IMR-90 (cell line): ENCODE measurements around the gene MEIS3. TPM values are rescaled to one million over a fixed set of nuclear protein-coding genes. Genes with fewer than 3 reads are reported as not detected.

Experiments
- ATAC-seq: fragments of 200-7000 bp; cut with Tn5 transposase; 2 replicates; pipeline ENCODE4 v1.9.1; 2020; ENCODE audit warnings: low read depth, mild to moderate bottlenecking, moderate library complexity
- BruUV-seq: library from RNA; stranded (reverse); fragments of 400-500 nt; replicated peaks from 2 replicates; lab custom pipeline; 2021; lab: Mats Ljungman, UMichigan
- CTCF ChIA-PET: fragments of 300-600 bp; formaldehyde crosslinking; extraction: SDS; loops from one replicate; lab custom pipeline; 2021; ENCODE audit warnings: antibody characterized with exemption; lab: Yijun Ruan, JAX
- POLR2A ChIA-PET: fragments of 300-600 bp; sonication (Branson Sonifier 250); formaldehyde crosslinking; loops from one replicate; lab custom pipeline; 2022; ENCODE audit warnings: antibody characterized with exemption; ENCODE audit not compliant: unreplicated experiment; lab: Charles Lee
- DNase-seq: peaks from one replicate; pipeline ENCODE4 v3.0.0; 2013
- H2AFZ ChIP-seq: replicated peaks from 2 replicates; pipeline ENCODE3; 2013; ENCODE audit warnings: low read length, mild to moderate bottlenecking; ENCODE audit not compliant: poor library complexity
- H2AK5ac ChIP-seq: 2 replicates; pipeline ENCODE4 v1.6.1; 2013; ENCODE audit warnings: low read depth, low read length, inconsistent platforms
- H2AK9ac ChIP-seq: replicated peaks from 2 replicates; pipeline ENCODE3; 2013; ENCODE audit warnings: mild to moderate bottlenecking, low read depth, low read length, moderate library complexity; ENCODE audit not compliant: poor library complexity
- H2BK120ac ChIP-seq: 2 replicates; pipeline ENCODE4 v1.6.1; 2013; ENCODE audit warnings: low read depth, low read length, inconsistent platforms
- H2BK15ac ChIP-seq: 3 replicates; pipeline ENCODE4 v1.6.1; 2013; ENCODE audit warnings: low read depth, low read length, inconsistent platforms
- H2BK20ac ChIP-seq: 2 replicates; pipeline ENCODE4 v1.6.1; 2013; ENCODE audit warnings: low read depth, mild to moderate bottlenecking, inconsistent platforms, low read length, moderate library complexity
- H2BK5ac ChIP-seq: 2 replicates; pipeline ENCODE4 v1.6.1; 2013; ENCODE audit warnings: mild to moderate bottlenecking, low read depth, low read length, inconsistent platforms; ENCODE audit not compliant: poor library complexity, severe bottlenecking
- H3K14ac ChIP-seq: replicated peaks from 2 replicates; pipeline ENCODE4 v1.6.1; 2013; ENCODE audit warnings: low read depth, low read length, inconsistent platforms
- H3K18ac ChIP-seq: 2 replicates; pipeline ENCODE4 v1.6.1; 2013; ENCODE audit warnings: low read depth, low read length, control low read depth
- H3K23ac ChIP-seq: 2 replicates; pipeline ENCODE4 v1.6.1; 2013; ENCODE audit warnings: low read depth, low read length, inconsistent platforms
- H3K27ac ChIP-seq: 2 replicates; pipeline ENCODE4 v1.5.1; 2013; ENCODE audit warnings: mild to moderate bottlenecking, control low read depth, low read length; ENCODE audit not compliant: insufficient read depth
- H3K27me3 ChIP-seq: 2 replicates; pipeline ENCODE4 v1.6.1; 2013; ENCODE audit warnings: low read length; ENCODE audit not compliant: control insufficient read depth, insufficient read depth
- H3K36me3 ChIP-seq: 2 replicates; pipeline ENCODE4 v1.6.1; 2013; ENCODE audit warnings: low read length, mixed read lengths; ENCODE audit not compliant: control insufficient read depth, insufficient read depth
- H3K4ac ChIP-seq: 2 replicates; pipeline ENCODE4 v1.6.1; 2013; ENCODE audit warnings: low read depth, low read length, inconsistent platforms
- H3K4me1 ChIP-seq: 2 replicates; pipeline ENCODE4 v1.6.1; 2013; ENCODE audit warnings: low read length, mixed read lengths; ENCODE audit not compliant: control insufficient read depth, insufficient read depth
- H3K4me2 ChIP-seq: 2 replicates; pipeline ENCODE4 v1.6.1; 2013; ENCODE audit warnings: low read depth, mild to moderate bottlenecking, control low read depth, low read length, moderate library complexity
- H3K4me3 ChIP-seq: 2 replicates; pipeline ENCODE4 v1.5.1; 2013; ENCODE audit warnings: low read depth, mild to moderate bottlenecking, control low read depth, low read length, moderate library complexity; ENCODE audit not compliant: insufficient read depth
- H3K56ac ChIP-seq: 2 replicates; pipeline ENCODE4 v1.6.1; 2013; ENCODE audit warnings: low read length, inconsistent platforms; ENCODE audit not compliant: insufficient read depth; ENCODE audit errors: extremely low read depth
- H3K79me1 ChIP-seq, 2 experiments: 2 replicates each; pipeline ENCODE4 v1.6.1; 2013; ENCODE audit warnings: low read length in 2 of 2, inconsistent platforms in 1 of 2, low read depth in 1 of 2
- H3K9ac ChIP-seq: 2 replicates; pipeline ENCODE4 v1.6.1; 2013; ENCODE audit warnings: low read depth, low read length, control low read depth
- H3K9me1 ChIP-seq: 2 replicates; pipeline ENCODE4 v1.6.1; 2013; ENCODE audit warnings: low read length, inconsistent platforms; ENCODE audit not compliant: insufficient read depth
- H3K9me3 ChIP-seq: 2 replicates; pipeline ENCODE4 v1.6.1; 2013; ENCODE audit warnings: low read length; ENCODE audit not compliant: control insufficient read depth, insufficient read depth
- H4K20me1 ChIP-seq: 2 replicates; pipeline ENCODE4 v1.6.1; 2013; ENCODE audit warnings: low read length, inconsistent platforms; ENCODE audit not compliant: insufficient read depth
- H4K5ac ChIP-seq: 2 replicates; pipeline ENCODE4 v1.6.1; 2013; ENCODE audit warnings: mild to moderate bottlenecking, low read depth, low read length, control low read depth
- H4K8ac ChIP-seq, 2 experiments: 2 replicates each; pipeline ENCODE4 v1.6.1; 2013; ENCODE audit warnings: low read depth in 2 of 2, low read length in 2 of 2, control low read depth in 1 of 2, inconsistent platforms in 1 of 2
- H4K91ac ChIP-seq: 2 replicates; pipeline ENCODE4 v1.6.1; 2013; ENCODE audit warnings: low read depth, low read length, inconsistent platforms; ENCODE audit not compliant: insufficient read depth
- BHLHE40 ChIP-seq: fragments of 150-350 bp; IDR thresholded peaks from 2 replicates; pipeline ENCODE4 v1.6.1; 2016; ENCODE audit warnings: mild to moderate bottlenecking, low read depth, low read length
- CEBPB ChIP-seq: IDR thresholded peaks from 2 replicates; pipeline ENCODE4 v1.6.1; 2012; ENCODE audit warnings: low read depth, low read length, improper control_type of control experiment
- CHD1 ChIP-seq: IDR thresholded peaks from 2 replicates; pipeline ENCODE4 v1.6.1; 2012; ENCODE audit warnings: low read depth, low read length, improper control_type of control experiment
- CTCF ChIP-seq: conservative IDR thresholded peaks from 2 replicates; pipeline ENCODE4 v1.5.1; 2012; ENCODE audit warnings: mild to moderate bottlenecking, low read depth, low read length, improper control_type of control experiment
- ELK1 ChIP-seq: fragments of 150-350 bp; IDR thresholded peaks from 2 replicates; pipeline ENCODE4 v1.6.1; 2016; ENCODE audit warnings: low read depth, mild to moderate bottlenecking, low read length, moderate library complexity, borderline replicate concordance
- FOS ChIP-seq: fragments of 150-350 bp; IDR thresholded peaks from 2 replicates; pipeline ENCODE4 v1.6.1; 2016; ENCODE audit warnings: low read depth, low read length
- MAFK ChIP-seq: IDR thresholded peaks from 2 replicates; pipeline ENCODE4 v1.6.1; 2012; ENCODE audit warnings: low read depth, low read length, improper control_type of control experiment
- MAZ ChIP-seq: IDR thresholded peaks from 2 replicates; pipeline ENCODE4 v1.6.1; 2012; ENCODE audit warnings: low read depth, mild to moderate bottlenecking, low read length, improper control_type of control experiment, moderate library complexity, borderline replicate concordance
- MXI1 ChIP-seq: IDR thresholded peaks from 2 replicates; pipeline ENCODE4 v1.6.1; 2012; ENCODE audit warnings: low read depth, mild to moderate bottlenecking, low read length, moderate library complexity, borderline replicate concordance
- NFE2L2 ChIP-seq: fragments of 150-350 bp; IDR thresholded peaks from 2 replicates; pipeline ENCODE4 v1.6.1; 2016; ENCODE audit warnings: low read depth, mild to moderate bottlenecking, low read length
- POLR2A ChIP-seq: IDR thresholded peaks from 2 replicates; pipeline ENCODE4 v1.6.1; 2012; ENCODE audit warnings: mild to moderate bottlenecking, low read depth, low read length
- RAD21 ChIP-seq: IDR thresholded peaks from 2 replicates; pipeline ENCODE4 v1.6.1; 2012; ENCODE audit warnings: low read length, improper control_type of control experiment
- RCOR1 ChIP-seq: IDR thresholded peaks from 2 replicates; pipeline ENCODE4 v1.6.1; 2012; ENCODE audit warnings: mild to moderate bottlenecking, low read length, improper control_type of control experiment; ENCODE audit not compliant: insufficient replicate concordance
- RFX5 ChIP-seq: IDR thresholded peaks from 2 replicates; pipeline ENCODE4 v1.8.0; 2012; ENCODE audit warnings: low read depth, mild to moderate bottlenecking, low read length, moderate library complexity
- SMC3 ChIP-seq: fragments of 150-350 bp; IDR thresholded peaks from 2 replicates; pipeline ENCODE4 v1.6.1; 2016; ENCODE audit warnings: low read depth, mild to moderate bottlenecking, antibody characterized with exemption, low read length, moderate library complexity
- USF2 ChIP-seq: fragments of 150-350 bp; IDR thresholded peaks from 2 replicates; pipeline ENCODE4 v1.6.1; 2017; ENCODE audit warnings: mild to moderate bottlenecking, antibody characterized with exemption, low read length, low read depth
- WGBS, 2 experiments: methylation state at CpG; one replicate each; pipeline versions ENCODE4 v1.1.5 to v1.1.7; 2013; ENCODE audit warnings: missing lambda C conversion rate in 2 of 2; ENCODE audit not compliant: insufficient read length in 1 of 2; ENCODE audit errors: extremely low coverage in 2 of 2; 5-methylcytosine and 5-hydroxymethylcytosine counted together
- dilution Hi-C: fragments of 300-500 bp; cut with HindIII; formaldehyde crosslinking; loops from one replicate; pipeline ENCODE4 v1.14.3; 2018; ENCODE audit warnings: low sequenced_read_pairs; ENCODE audit not compliant: unreplicated experiment
- in situ Hi-C: fragments of 300-500 bp; cut with MboI; formaldehyde crosslinking; loops from 3 replicates; pipeline ENCODE4 v1.14.3; 2019; ENCODE audit warnings: low sequenced_read_pairs, inconsistent platforms, mixed read lengths
- intact Hi-C: fragments of 100-400 bp; cut with micrococcal nuclease; formaldehyde crosslinking; loops from 2 replicates; pipeline ENCODE4 v1.10.0; 2022
- polyA plus RNA-seq, 3 experiments: library from polyadenylated mRNA; depleted of rRNA; stranded (reverse); fragments of >200 nt; gene quantifications; 2 replicates each; pipeline ENCODE4 v1.2.3, GENCODE V29; 2012; ENCODE audit warnings: low replicate concordance in 1 of 3
- total RNA-seq: library from RNA; depleted of rRNA; stranded (reverse); fragments of >200 nt; gene quantifications from 2 replicates; pipeline ENCODE4 v1.2.3, GENCODE V29; 2012

Gene MEIS3
- total and polyA plus RNA-seq, 2 of the 4 experiments (the other 2 are of a cell fraction) = 32.4 to 33.0 TPM

GRCh38 chr19:47417107-47417745, 2.1 kb downstream of the MEIS3 start:
- H3K27me3 ChIP-seq = peaks cover 28% of the 10 kb centered on the region
- POLR2A ChIA-PET = no interaction called here

More at GRCh38 chr19:47417107-47417745, 2.1 kb downstream of the MEIS3 start:
- in situ Hi-C loops (no loop called here), intact Hi-C loops (no loop called here), dilution Hi-C loops (no loop called here)
- no TSS peak for BruUV-seq
- Histone ChIP-seq H2AFZ (no peak overlapping the region), H4K8ac (no peak overlapping the region), H3K9ac (no peak overlapping the region), H4K5ac (no peak overlapping the region), H2BK15ac (no peak overlapping the region), H2AK5ac (no peak overlapping the region), H3K9me1 (peaks cover 13% of the 10 kb centered on the region), H3K4me1 (peaks cover 9% of the 10 kb centered on the region), H3K56ac (no peak overlapping the region), H4K20me1 (peaks cover 29% of the 10 kb centered on the region), H3K14ac (0 out of 2 replicates have a peak overlapping the region, but pooled peaks have one; percentile 66), H3K27ac (no peak overlapping the region), H3K36me3 (peaks cover 22% of the 10 kb centered on the region), H2BK5ac (no peak overlapping the region), H2AK9ac (peak overlapping the region; percentile 0), H3K4ac (no peak overlapping the region), H3K23ac (peak overlapping the region; percentile 62), H2BK120ac (no peak overlapping the region), H3K4me2 (peak overlapping the region; percentile 90), H3K79me1 (peaks cover 8 to 28% of the 10 kb centered on the region in 2 experiments; a peak in 3 of 4 replicates), H3K4me3 (peak overlapping the region; percentile 91; the same call in 1 of the 2 replicates), H3K9me3 (no peaks in the 10 kb centered on the region), H2BK20ac (no peak overlapping the region), H3K18ac (no peak overlapping the region), H4K91ac (no peak overlapping the region)
- CTCF ChIA-PET = no interaction called here
- 29% methylated on average over 7 of the region's 18 CpGs; no CpG with 5 or more reads in 1 of the 2 experiments for WGBS, 2 experiments
- TF ChIP-seq MAFK (no peak), RAD21 (no peak), ELK1 (no peak), RCOR1 (no peak), SMC3 (no peak), MXI1 (no peak), MAZ (no peak), NFE2L2 (no peak), POLR2A (no peak), BHLHE40 (no peak), RFX5 (no peak), CTCF (no peak), CHD1 (no peak), FOS (no peak), CEBPB (no peak), USF2 (no peak)
- no peak for ATAC-seq
- no peak for DNase-seq
